CD14-positive monocyte (primary cell): Measurements from ENCODE around the gene OSBPL1A. TPM values are rescaled to one million over a fixed set of nuclear protein-coding genes. Genes with fewer than 3 reads are reported as not detected.

Experiments used
- DNase-seq, 3 donors: peaks; one replicate each; pipeline ENCODE4 v3.0.0-alpha.2; 2011 to 2022
- H2AFZ ChIP-seq: 2 replicates; pipeline ENCODE4 v1.6.0; 2012; ENCODE audit warnings: mild to moderate bottlenecking, low read depth, low read length, inconsistent platforms; ENCODE audit not compliant: insufficient read depth, poor library complexity, severe bottlenecking
- H3K27ac ChIP-seq, 2 donors: 1 replicate in 1 of 2; 2 replicates in 1 of 2; pipeline ENCODE4 v1.5.1; 2012 to 2013; ENCODE audit warnings: low read length in 2 of 2, control low read depth in 1 of 2, inconsistent platforms in 1 of 2, low read depth in 1 of 2, mild to moderate bottlenecking in 1 of 2
- H3K27me3 ChIP-seq, 2 donors: one replicate each; pipeline versions ENCODE4 v1.6.0 to v1.6.1; 2011 to 2013; ENCODE audit warnings: low read length in 2 of 2; ENCODE audit not compliant: control insufficient read depth in 2 of 2, insufficient read depth in 2 of 2
- H3K36me3 ChIP-seq, 2 donors: replicated peaks in 1 of 2; 1 replicate in 1 of 2; 2 replicates in 1 of 2; pipeline versions ENCODE4 v1.5.1 to v1.6.1; 2012 to 2013; ENCODE audit warnings: low read length in 2 of 2, control low read depth in 1 of 2, inconsistent platforms in 1 of 2, mild to moderate bottlenecking in 1 of 2; ENCODE audit not compliant: insufficient read depth in 2 of 2, control insufficient read depth in 1 of 2
- H3K4me1 ChIP-seq, 2 donors: 1 replicate in 1 of 2; 2 replicates in 1 of 2; pipeline versions ENCODE4 v1.5.1 to v1.6.1; 2012 to 2013; ENCODE audit warnings: low read length in 2 of 2, control low read depth in 1 of 2, inconsistent platforms in 1 of 2, mild to moderate bottlenecking in 1 of 2, moderate library complexity in 1 of 2; ENCODE audit not compliant: insufficient read depth in 2 of 2, control insufficient read depth in 1 of 2
- H3K4me2 ChIP-seq: replicated peaks from 2 replicates; pipeline ENCODE3; 2012; ENCODE audit warnings: low read length, moderate library complexity, mild to moderate bottlenecking; ENCODE audit not compliant: poor library complexity, severe bottlenecking; ENCODE audit errors: extremely low read depth
- H3K4me3 ChIP-seq, 3 experiments: fragments of 200-600 bp in 1 of 3; sonication (generic) in 1 of 3; replicated peaks in 1 of 3; 1 replicate in 2 of 3; 2 replicates in 1 of 3; pipeline ENCODE4 v1.5.1; 2011 to 2013; ENCODE audit warnings: low read length in 3 of 3, mild to moderate bottlenecking in 3 of 3, control low read depth in 2 of 3, low read depth in 2 of 3, inconsistent platforms in 1 of 3, moderate library complexity in 1 of 3
- H3K79me2 ChIP-seq: 2 replicates; pipeline ENCODE4 v1.6.0; 2012; ENCODE audit warnings: mild to moderate bottlenecking, control low read depth, inconsistent platforms, low read length, moderate library complexity; ENCODE audit not compliant: insufficient read depth
- H3K9ac ChIP-seq: 2 replicates; pipeline ENCODE4 v1.6.0; 2017; ENCODE audit warnings: low read length, mild to moderate bottlenecking; ENCODE audit not compliant: insufficient read depth, poor library complexity, severe bottlenecking
- H3K9me3 ChIP-seq, 2 donors: replicated peaks in 1 of 2; 1 replicate in 1 of 2; 2 replicates in 1 of 2; pipeline versions ENCODE4 v1.5.1 to v1.6.1; 2012 to 2013; ENCODE audit warnings: low read length in 2 of 2, control low read depth in 1 of 2; ENCODE audit not compliant: control insufficient read depth in 1 of 2, insufficient read depth in 1 of 2
- H4K20me1 ChIP-seq: 2 replicates; pipeline ENCODE4 v1.6.0; 2012; ENCODE audit warnings: mild to moderate bottlenecking, low read length, control low read depth, moderate library complexity; ENCODE audit not compliant: insufficient read depth
- H3K27ac Mint-ChIP-seq, 7 donors: one replicate each; pipeline ENCODE4 v1.8.0; 2020; ENCODE audit warnings: mild to moderate bottlenecking in 7 of 7, mixed read lengths in 7 of 7, moderate library complexity in 6 of 7, inconsistent platforms in 2 of 7
- H3K27me3 Mint-ChIP-seq, 3 donors: one replicate each; pipeline ENCODE4 v1.8.0; 2021 to 2022; ENCODE audit warnings: low read depth in 3 of 3, mild to moderate bottlenecking in 3 of 3, mixed read lengths in 3 of 3, moderate library complexity in 3 of 3, inconsistent platforms in 1 of 3
- H3K36me3 Mint-ChIP-seq, 2 donors: one replicate each; pipeline ENCODE4 v1.8.0; 2020; ENCODE audit warnings: mixed read lengths in 2 of 2, inconsistent platforms in 1 of 2, mild to moderate bottlenecking in 1 of 2
- H3K4me1 Mint-ChIP-seq: one replicate; pipeline ENCODE4 v1.8.0; 2020; ENCODE audit warnings: mild to moderate bottlenecking, mixed read lengths
- H3K4me3 Mint-ChIP-seq, 2 donors: one replicate each; pipeline ENCODE4 v1.8.0; 2020; ENCODE audit warnings: mild to moderate bottlenecking in 2 of 2, mixed read lengths in 2 of 2, moderate library complexity in 1 of 2
- H3K9me3 Mint-ChIP-seq, 7 donors: one replicate each; pipeline ENCODE4 v1.8.0; 2020 to 2022; ENCODE audit warnings: mixed read lengths in 7 of 7, mild to moderate bottlenecking in 6 of 7, moderate library complexity in 6 of 7, inconsistent platforms in 2 of 7
- WGBS: methylation state at CpG from one replicate; pipeline ENCODE4 v1.1.5; 2013; ENCODE audit warnings: missing lambda C conversion rate; ENCODE audit not compliant: insufficient coverage; 5-methylcytosine and 5-hydroxymethylcytosine counted together
- intact Hi-C, 2 donors: fragments of 100-400 bp; cut with micrococcal nuclease; formaldehyde crosslinking; loops; one replicate each; pipeline versions ENCODE4 v1.15.0 to v1.15.1; 2023
- polyA plus RNA-seq, 3 donors: library from polyadenylated mRNA; depleted of rRNA in 1 of 3; unstranded in 2 of 3; stranded (reverse) in 1 of 3; fragments of 300-500 nt in 2 of 3; fragments of >200 nt in 1 of 3; fragmentation: Illumina TruSeq in 2 of 3; gene quantifications; 1 replicate in 2 of 3; 2 replicates in 1 of 3; pipeline ENCODE4 v1.2.3, GENCODE V29; 2012 to 2021
- TF ChIP-seq, protein P1 (sequence below): fragments of 200-600 bp; IDR thresholded peaks from one replicate; pipeline ENCODE4 v1.8.0; 2022; ENCODE audit warnings: antibody characterized with exemption, mild to moderate bottlenecking

OSBPL1A gene
- polyA plus RNA-seq, 3 donors: 6.3 to 9.1 (median 7.1) TPM

DNA sequence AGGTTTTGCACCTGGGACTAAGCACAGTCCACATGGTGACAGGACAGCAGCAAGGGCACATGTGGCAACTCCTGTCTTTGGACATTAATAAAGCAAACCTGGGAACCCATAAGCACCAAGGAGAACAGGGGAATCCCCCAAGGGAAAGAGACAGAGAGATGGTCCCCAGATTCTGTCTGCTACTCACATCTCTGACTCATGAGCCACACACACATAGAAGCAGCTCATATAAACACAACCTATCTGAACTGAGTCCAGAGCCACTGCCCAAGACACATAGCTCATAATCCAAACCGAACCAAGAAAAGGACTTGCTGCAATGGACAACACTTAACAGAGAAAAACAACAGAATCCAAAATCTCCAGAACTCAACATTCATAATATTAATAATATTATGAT lies 82.5 kb downstream of the OSBPL1A start:
- intact Hi-C loops: no loop called here
- no peak overlapping the region for H3K4me3 Mint-ChIP-seq
- TF ChIP-seq, protein P1, sequence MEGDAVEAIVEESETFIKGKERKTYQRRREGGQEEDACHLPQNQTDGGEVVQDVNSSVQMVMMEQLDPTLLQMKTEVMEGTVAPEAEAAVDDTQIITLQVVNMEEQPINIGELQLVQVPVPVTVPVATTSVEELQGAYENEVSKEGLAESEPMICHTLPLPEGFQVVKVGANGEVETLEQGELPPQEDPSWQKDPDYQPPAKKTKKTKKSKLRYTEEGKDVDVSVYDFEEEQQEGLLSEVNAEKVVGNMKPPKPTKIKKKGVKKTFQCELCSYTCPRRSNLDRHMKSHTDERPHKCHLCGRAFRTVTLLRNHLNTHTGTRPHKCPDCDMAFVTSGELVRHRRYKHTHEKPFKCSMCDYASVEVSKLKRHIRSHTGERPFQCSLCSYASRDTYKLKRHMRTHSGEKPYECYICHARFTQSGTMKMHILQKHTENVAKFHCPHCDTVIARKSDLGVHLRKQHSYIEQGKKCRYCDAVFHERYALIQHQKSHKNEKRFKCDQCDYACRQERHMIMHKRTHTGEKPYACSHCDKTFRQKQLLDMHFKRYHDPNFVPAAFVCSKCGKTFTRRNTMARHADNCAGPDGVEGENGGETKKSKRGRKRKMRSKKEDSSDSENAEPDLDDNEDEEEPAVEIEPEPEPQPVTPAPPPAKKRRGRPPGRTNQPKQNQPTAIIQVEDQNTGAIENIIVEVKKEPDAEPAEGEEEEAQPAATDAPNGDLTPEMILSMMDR: no peak
- Histone ChIP-seq H3K36me3 (peaks cover 42 to 70% of the 10 kb centered on the region in 2 donors), H3K9me3 (no peaks in the 10 kb centered on the region), H3K9ac (no peak overlapping the region), H3K79me2 (no peaks in the 10 kb centered on the region), H4K20me1 (no peaks in the 10 kb centered on the region), H3K4me3 (no peak overlapping the region), H3K4me1 (no peaks in the 10 kb centered on the region), H3K27ac (no peak overlapping the region), H3K27me3 (no peaks in the 10 kb centered on the region), H2AFZ (no peak overlapping the region), H3K4me2 (no peak overlapping the region)
- WGBS: no CpG with 5 or more reads among the region's 1 CpG
- no peak overlapping the region for H3K27ac Mint-ChIP-seq
- no peaks in the 10 kb centered on the region for H3K27me3 Mint-ChIP-seq
- no peaks in the 10 kb centered on the region for H3K9me3 Mint-ChIP-seq
- H3K4me1 Mint-ChIP-seq: peaks cover 3% of the 10 kb centered on the region
- DNase-seq: no peak
- H3K36me3 Mint-ChIP-seq: peaks cover 56 to 71% of the 10 kb centered on the region in 2 donors

DNA sequence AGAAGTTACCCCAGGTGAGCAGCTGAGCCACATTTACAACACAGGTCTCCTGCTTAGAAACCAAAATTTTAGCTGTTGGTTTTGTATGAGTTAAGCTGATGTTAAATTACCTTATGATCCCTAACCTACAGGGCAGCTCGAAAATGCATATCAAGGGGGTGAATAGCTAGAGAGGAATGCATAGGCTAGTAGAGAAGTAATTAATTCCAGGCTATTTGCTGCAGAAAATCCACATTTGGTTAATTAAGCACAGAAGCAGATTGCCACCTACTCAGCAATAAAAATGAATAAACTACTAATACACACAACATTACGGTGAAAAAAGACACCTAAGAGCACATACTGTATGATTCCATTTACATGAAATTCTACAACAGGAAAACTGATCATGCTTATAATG lies 91.4 kb downstream of the OSBPL1A start:
- no peaks in the 10 kb centered on the region for H3K27me3 Mint-ChIP-seq
- H3K4me3 Mint-ChIP-seq: no peak overlapping the region
- H3K9me3 ChIP-seq: no peaks in the 10 kb centered on the region
- no peaks in the 10 kb centered on the region for H3K4me1 ChIP-seq
- no peaks in the 10 kb centered on the region for H3K4me1 Mint-ChIP-seq
- peaks cover 43 to 81% of the 10 kb centered on the region in 2 donors for H3K36me3 ChIP-seq
- no peak overlapping the region for H3K9ac ChIP-seq
- H3K27me3 ChIP-seq: no peaks in the 10 kb centered on the region
- H3K79me2 ChIP-seq: no peaks in the 10 kb centered on the region
- H3K27ac Mint-ChIP-seq: no peak overlapping the region
- H4K20me1 ChIP-seq: no peaks in the 10 kb centered on the region
- H3K4me2 ChIP-seq: no peak overlapping the region
- no peak overlapping the region for H3K27ac ChIP-seq
- peaks cover 0 to 2% (median 0%) of the 10 kb centered on the region in 7 donors for H3K9me3 Mint-ChIP-seq
- no peak for DNase-seq
- no peak overlapping the region for H3K4me3 ChIP-seq
- WGBS: no CpG with 5 or more reads among the region's 2 CpGs
- TF ChIP-seq, protein P1: no peak
- H3K36me3 Mint-ChIP-seq: peaks cover 65 to 83% of the 10 kb centered on the region in 2 donors
- intact Hi-C loops: no loop called here
- H2AFZ ChIP-seq: no peak overlapping the region
